NCI-H526 treated with DMSO at 0.1 percent for 48 hours (cell line): ENCODE results near the gene ANK3.

Source experiments
- DNase-seq: peaks from one replicate; lab custom pipeline; 2025; lab: John Stamatoyannopoulos, UW

The ANK3 gene

DNA sequence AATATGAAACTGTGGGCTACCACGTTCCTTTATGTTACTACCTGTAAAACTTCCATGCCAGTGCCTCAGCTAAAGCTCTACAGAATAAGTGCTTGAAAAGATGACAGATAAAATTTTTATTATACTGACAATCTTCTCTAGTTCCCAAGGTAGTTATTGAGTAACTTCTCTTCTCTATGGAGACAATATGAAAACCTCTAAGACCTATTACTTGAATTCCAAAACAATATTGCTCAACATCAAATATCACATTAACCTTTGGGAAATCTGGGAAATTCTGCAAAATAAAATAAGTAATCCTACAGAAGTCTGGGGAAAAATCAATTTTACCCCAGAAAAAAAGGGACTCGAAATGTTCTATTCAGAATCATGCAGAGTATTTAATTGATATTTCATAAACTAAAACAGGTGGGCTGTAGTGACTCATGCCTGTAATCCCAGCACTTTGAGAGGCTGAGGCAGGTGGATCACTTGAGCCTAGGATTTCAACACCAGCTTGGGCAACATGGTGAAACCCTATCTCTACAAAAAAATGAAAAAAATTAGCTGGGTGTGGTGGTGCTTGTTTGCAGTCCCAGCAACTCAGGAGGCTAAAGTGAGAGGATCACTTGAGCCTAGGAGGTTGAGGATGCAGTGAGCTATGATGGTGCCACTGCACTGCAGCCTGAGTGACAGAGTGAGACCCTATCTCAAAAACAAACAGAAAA is 23.8 kb upstream of the ANK3 start:
- no peak for DNase-seq

DNA sequence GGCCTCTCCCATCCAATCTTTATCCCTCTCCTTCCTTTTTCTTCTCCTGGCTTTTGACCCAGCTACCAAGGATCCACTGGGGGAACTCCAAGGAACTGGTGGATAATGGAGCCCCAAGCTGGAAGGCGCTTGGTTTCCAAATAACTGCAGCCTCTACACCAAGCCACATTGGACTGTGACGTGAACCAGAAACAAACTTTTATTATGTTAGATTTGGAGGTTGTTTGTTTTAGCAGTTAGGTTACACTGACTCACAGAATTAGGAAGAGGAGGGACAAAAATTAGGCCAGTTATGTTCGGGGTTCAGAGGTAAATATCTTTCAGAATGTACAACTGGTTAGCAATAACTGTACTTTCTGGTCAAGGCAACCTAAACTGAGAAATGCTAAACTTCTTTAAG is 21.3 kb upstream of the ANK3 start:
- no peak for DNase-seq

DNA sequence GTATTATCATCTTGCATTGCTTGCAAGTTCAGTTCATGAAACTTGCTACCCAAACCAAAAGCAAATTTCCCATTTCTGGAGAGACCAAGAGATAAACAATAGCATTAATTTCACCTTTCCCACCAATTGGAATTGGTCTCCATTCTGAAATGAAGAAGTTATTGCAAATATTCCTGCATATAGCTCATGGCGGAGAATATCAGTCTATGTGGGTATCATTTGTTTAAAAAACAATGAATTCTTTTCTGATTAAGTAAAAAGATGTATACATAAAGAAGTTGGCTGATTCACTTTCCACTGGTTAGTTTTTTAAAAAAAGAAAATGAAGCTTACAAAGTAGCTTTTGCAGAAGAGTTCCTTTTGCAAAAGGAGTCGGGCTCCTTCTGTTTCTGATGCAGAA is 19.5 kb upstream of the ANK3 start:
- DNase-seq: no peak

DNA sequence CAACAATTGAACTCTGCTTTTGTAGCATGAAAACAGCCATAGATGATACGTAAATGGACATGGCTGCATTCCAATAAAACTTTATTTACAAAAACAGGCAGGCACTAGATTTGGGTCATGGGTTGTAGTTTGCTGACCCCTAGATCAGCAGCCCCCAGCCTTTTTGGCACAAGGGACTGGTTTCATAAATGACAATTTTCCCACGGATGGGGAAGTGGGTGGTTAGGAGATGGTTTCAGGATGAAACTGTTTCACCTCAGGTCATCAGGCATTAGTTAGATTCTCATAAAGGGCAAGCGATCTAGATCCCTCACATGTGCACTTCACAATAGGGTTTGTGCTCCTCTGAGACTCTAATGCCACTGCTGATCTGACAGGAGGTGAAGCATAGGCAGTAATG is 16.5 kb upstream of the ANK3 start:
- no peak for DNase-seq

DNA sequence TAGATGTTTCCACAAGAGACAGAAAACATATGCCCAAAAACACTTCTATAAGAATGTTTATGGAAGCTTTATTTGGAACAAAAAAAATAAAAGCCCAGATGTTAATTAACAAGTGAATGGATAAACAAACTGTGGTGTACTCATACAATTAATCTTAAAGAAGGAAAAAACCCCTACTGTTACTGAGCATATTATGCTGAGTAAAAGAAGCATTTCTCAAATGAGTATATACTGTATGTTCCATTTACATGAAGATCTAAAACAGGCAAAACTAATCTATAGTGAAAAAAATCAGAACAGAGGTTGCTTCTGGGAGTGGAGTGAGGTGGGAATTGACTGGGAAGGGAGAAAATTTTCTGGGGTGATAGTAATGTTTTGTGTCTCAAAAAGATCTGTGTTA is 15.5 kb upstream of the ANK3 start:
- DNase-seq: no peak

DNA sequence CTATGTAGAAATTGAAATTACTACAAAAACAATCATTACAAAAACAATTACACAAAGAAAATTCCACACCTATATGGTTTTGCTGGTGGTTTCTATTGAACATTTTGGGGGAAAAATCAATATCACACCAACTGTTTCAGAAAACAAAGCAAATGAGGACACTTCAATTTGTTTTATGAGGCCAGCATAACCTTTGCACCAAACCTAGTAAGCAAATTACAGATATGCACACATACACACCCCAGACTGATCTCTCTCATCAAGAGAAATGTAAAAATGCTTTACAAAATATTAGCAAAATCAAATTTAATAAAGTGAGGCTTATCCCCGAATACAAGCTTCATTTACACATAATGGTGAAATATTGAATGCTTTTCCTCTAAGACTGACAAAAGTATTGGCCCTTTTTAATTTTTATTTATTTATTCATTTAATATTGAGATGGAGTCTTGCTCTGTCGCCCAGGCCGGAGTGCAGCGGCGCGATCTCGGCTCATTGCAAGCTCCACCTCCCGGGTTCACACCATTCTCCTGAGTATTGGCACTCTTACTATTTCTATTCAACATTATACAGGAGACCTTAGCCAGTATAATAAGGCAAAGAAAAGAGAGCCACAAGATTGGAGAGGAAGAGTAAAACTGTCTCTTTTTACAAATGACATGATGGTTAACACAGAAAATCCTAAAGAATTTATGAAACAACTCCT is 13.6 kb upstream of the ANK3 start:
- no peak for DNase-seq

DNA sequence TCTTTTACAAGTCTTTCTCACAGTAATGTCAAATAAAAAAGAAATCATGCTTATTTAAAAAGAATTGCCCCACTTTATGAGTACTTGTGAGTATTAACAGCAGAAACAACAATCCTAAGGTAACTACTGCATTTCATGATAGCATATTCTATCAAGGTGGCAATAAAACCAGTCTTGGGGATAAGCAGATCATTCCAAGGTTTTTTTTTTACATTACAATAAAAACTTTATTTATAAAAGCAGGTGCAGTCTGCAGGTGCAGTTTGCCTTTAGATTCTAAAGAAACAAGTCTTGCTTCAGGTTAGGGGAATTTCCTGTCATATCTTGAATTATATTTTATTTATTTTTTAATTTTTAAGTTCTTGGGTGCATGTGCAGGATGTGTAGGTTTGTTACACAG is 10.7 kb upstream of the ANK3 start:
- no peak for DNase-seq

DNA sequence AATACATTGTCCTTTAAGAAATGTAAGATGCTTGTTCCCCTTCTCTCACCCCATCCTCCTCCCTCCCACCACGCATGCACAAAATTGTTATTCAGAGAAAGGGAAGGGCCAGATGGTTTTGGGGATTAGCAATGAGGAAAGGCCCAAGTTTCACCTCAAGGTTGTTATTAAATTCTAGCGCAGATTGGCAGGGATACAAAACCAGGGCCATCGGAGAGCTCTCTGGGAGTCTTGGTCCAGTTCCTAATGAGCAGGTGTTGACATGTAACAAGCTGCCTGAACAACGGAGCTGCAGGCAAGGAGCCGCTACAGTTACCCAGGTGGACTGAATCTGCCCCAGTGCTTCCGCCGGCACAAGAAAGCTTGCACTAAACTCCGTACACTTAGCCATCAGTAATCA is 9.7 kb upstream of the ANK3 start:
- no peak for DNase-seq

DNA sequence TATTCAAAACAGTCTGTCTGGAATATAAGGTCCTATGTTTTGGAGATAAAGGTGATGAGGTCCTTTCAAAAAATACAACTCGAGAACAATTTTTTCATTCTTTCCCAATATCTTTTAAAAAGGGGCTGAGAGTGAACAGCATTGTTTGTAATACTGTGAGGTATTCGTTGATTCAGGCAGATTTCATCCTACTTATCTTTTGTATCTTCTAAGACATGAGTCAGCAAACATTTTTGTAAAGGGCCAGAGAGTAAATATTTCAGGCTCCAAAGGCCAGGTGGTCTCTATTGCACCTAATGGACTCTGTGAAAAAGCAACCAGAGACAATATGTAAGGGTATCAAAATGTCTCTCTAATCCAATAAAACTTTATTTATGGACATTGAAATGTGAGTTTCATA is 8.1 kb upstream of the ANK3 start:
- no peak for DNase-seq

DNA sequence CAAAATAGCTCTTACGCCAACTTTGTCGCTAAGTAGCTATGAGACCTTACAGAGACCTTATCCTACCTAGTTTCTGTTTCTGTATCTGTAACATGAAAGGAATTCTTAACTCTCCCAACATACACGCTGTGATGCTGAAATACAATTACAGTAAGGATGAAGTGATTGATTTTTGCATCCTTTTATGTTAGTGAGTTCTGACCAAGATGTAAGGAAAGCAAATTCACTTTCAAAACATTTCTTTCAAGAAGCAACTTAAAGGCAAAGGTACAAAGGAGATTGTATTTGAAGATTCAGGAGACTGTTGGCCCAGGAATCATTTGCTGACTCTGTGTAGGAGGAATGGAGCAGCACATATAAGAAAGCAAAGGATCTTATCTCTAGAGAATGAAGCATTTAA is 7.1 kb upstream of the ANK3 start:
- DNase-seq: no peak

DNA sequence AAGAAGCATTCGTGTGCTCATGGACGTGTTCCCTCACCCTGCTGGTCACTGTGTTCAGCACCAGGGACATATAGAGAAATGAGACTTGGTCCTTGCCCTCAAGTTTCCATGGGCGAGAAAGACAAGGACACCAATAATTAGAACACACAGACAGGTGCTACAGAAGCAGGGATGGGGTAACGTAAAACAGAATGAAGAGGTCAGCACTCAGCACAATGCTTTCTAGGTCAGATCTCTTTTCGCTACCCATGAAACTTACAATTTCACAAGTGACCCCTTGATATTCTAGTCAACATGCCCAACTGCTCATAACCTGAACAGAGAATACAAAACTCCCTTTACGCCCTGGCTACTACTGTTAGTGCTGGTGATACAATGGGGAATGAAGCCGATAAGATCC is 6.0 kb upstream of the ANK3 start:
- DNase-seq: no peak

DNA sequence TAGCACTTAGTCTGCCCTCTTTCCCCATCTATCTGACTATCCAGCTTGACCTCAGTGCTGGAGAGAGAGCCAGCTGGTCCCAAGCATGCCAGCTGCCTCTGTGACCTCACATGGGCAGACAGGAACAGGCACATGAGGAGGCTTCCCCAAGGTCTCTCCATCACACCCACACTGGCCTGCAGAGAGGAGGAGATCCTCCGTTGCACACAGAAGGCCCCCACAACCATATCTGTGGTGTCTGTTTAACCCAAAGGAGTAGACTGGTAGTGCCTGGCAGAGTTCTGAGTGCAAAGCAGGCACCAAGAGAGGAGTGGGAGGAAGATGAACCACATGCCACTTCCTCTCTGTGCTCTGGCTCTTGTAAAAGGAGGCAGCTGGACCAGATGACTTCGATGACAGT is 4.8 kb upstream of the ANK3 start:
- no peak for DNase-seq

DNA sequence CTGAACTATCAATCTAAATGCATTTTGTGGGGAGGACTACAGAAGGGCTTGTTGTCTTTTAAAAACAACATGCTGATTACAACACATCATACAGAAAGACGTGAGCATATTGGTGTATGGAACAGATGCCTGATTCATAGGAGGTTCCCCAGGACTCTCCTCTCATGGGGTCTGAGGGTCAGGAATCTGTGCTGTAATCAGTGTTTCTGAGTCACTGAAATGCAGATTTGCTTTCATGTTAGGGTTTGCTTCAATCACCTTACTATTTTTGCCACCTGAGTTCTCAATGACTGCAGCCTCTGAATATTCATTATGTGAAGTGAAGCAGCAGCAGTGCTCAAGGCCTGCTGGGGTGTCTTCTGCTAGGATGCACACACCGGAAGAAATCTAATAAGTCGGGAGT is 550 bp upstream of the ANK3 start:
- DNase-seq: no peak

DNA sequence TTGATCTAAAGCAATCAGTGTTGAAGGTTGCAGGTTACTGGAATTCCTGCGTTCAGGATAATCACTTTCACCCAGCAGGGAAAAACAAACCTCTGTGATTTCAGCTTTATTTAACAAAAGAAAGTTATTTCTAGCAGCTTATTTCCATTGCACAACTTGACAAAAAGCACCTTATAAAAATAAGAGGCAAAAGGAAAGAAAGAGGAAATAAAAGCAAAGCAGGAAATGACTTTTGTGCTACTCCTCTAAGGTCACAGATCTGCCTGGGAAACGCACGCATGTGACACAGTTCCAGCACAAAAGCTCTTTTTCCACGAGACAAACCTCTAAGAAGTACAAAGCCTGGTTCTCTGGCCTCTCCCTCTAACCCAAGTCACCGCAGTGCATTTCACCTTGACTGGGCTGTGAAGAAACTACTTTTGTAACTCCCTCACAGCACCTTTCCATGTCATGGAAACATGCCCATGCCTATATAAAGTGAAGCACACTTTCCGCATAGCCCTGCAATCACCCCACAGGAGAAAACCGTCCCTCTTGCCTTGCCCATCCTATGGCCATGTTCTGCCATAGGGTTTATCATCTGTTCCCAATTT is 870 bp downstream of the ANK3 start:
- DNase-seq: no peak

DNA sequence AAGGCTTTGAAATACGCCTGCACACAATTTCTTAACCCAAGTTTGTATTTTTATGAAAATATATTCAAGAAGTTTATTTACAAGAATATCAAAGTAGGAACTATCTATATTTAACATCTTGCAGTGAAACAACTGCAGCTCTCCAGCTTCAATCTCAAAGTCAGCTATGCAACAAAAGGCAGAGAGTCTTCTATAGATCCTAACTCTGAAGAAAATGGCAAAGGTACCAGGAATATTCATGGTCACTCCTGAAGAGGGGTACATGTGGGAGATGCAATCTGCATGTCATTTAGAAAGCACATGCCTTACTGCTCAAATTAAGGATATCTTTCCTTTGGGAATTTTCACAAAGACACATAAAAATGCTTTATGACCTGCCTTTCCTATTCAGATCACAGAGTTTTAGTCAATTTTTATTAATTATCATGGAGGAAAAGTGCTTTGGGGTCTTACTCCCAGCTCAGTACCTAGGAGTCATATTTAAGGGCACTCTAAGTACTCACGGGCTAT is 1.5 kb downstream of the ANK3 start:
- no peak for DNase-seq

DNA sequence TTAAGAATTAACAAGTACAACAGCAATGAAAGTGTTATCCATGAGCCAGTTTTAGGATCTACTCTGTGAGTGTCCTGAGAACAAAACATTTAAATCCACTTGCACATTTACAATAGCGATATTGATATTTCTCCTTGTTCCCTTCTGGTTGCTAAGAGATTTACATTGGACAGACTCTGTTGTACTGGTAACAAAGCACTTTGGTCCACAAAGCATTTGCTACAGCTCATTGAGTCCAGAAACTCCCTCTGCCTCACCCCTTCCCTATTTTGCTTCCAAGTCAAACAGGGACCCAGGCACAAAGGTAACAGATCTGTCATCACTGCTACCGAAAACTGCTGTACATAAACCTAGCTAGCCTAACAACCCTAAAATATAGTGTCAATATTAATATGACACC is 2.1 kb downstream of the ANK3 start:
- DNase-seq: no peak

DNA sequence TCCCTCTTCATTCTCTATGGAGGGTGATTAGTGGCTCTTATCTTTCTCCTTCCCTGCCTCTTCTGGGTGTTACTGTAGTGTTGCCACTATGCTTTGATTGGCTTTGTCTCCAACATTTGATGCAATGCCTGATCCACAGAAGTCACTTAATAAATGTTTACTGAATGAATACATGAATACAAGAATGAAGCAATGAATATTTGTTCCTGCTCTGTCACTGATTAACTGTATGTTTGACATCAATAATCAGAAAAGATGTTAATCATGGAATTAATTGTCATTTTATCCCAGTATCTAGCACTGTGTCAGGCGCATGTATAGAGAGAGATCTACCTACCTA is 4.3 kb downstream of the ANK3 start:
- no peak for DNase-seq

DNA sequence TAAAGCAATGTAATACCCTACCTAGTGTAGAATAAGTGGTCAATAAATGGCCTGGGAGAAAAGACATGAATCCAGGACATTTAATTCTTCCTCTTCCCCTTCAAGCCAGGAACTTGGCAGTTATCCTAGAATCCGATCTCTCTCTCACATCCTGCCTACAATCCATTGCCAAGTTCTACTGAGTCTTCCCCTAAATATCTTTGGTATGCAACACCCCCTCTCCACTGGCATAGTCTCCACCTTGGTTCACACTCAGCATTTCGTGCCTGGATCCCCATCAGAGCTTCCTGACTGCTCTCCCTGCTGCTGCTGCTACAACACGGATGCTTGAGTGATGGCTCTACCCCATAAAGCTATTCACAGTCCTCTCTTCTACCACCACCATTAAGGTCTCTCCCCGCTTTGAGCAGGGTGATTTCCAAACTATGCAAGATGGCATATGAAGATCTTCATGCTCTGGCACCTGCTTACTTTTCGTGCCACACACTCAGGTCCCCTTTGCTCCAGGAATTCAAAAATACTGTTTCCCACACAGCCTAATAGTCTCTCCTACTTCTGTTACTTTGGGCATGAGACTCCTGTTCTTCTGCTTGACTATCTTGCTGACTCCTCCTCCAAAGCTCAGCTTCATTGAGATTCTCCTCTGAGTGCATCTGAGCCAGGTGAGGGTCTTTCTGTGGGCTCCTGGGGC is 4.8 kb downstream of the ANK3 start:
- DNase-seq: no peak

DNA sequence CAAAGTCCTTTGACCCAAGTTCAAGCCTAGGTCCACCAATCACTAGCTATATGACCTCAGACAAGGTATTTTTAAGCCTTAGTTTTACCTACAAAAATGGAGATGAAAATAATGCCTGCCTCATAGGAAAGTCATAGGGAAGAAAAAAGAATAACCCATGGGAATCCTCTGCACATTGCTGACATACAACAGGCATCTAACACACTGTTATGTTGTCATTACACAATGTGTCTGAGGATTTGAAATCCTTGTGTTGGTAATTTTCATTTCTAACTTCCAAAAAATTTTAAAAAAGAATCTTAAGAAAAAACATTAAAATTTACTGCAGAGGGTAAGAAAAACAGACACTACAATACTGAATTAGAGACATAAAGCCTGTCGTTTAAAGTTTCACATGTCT is 5.7 kb downstream of the ANK3 start:
- DNase-seq: no peak

DNA sequence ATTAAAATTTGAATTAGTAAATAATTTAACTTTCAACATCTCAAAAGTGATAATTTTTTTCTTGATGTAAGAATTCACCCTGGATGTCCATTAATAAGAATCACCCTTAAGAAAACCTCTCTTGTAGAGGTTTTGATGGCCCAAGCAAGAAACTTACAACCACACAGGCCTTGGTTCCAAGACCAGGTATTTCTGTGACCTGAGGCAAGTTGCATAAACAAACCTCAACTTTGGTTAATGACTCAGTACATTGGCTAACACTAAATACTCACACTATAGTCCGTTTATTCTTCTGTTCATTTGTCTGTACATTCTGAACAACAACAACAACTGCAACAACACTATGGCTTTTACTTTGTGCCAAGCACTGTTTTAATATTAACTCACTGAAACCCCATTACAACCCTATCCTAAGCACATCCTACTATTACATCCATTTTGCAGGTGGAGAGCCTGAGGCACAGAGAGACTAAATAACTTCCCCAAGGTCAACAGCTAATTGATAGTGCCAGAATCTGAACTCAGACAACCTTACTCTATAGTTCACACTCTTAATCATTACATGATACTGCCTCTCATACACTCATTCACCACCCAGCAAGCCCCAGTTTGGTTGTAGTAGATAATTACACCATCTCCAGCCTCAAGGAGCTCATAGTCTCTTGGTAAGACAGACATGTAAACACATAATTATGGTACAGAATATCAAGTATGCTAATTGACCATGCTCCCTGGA is 6.6 kb downstream of the ANK3 start:
- DNase-seq: no peak

DNA sequence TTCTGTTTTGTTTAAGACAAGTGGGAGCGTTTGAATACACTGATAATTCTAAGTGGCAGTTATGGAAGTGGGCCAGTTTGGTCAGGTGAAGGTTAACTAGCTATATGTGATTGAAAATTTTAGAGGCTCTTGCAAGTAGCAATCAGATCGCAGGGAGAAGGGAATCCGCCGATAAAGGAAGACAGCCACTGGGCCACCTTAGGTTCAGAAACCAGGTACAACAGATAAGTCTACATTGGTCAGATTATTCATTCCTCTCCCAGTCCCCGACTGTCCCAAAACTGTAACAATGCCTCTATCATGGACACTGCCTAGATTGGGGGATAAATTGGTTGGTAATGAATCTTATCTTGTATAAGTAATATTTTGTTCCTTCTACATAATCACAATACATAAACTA is 8.9 kb downstream of the ANK3 start:
- no peak for DNase-seq

DNA sequence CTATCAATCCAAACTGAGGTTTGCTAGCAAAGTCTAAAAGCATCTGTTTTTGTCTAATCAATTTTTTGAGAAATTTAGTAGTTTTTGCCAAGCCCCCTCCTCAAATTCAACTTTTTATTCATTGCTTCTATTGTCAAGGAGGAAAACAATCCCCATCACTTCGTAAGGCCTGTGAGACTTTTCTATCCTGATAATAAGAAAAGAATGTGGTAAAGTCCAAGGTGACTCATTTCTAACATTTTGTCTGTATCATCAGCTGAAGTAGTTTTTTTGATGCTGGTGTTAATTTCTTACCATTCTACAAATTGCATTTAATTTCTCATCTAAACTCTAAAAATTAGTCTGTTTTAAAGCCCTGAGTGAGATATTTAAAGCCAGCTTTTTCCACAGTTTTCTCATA is 11.7 kb downstream of the ANK3 start:
- no peak for DNase-seq

DNA sequence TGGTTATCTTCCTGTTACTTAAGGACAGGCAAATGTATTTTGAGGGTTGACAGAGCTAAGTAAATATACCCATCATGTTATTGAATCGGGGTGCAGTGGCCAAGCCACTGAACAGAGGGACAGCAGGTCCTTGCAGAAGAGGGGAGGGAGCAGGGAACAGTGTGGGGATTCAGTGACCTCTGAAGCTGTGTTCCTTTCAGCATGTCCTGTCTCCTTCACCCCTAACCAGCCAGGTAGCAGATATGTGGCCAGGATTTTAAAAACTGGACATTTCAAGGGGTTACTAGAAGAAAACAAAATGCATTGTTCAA is 12.7 kb downstream of the ANK3 start:
- DNase-seq: no peak
